Measurements from ENCODE around the gene SIN3B. TPM values are rescaled to one million over a fixed set of nuclear protein-coding genes. Genes with fewer than 3 reads are reported as not detected.

Gene SIN3B
- total RNA-seq, 1 donor from 2014 or later, result 73.1 TPM

DNA sequence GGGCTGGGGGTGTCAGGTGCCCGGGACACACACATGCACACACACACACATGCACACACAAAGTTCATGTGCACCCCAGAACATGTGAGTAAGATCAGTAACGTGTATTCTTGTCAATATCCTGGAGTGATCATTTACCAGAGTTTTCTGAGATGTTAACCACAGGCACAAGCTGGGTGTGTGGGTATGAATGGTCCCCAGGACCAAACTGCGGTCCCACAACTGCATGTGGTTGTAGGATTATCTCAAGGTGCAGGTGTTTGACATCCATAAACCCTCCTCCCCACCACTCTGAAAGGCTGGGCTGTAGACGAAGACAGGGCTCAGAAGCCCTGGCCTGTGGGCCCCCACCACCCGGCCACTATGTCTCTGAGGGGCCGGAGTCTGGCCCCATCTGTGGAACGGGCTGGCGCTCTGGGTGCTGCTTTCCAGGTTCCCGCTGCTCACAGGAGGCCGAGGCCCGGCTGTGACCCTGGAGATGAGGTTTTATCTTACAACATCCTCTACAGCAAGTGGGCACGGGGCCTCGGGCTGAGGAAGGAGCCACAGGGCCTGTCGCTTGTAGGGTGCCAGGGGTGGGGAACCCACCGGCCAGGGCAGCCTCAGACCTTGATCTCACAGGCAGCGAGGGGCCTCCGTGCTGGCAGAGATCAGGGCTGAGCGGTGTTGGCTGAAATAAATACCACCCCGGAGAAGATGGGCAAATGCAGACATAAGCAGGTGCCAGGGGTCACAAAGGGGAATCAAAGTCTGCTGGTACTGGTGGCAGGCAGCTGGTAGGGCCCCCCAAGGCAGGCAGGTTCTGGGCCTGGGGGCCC, 63.9 kb downstream of the SIN3B start:
- Mint-ChIP-seq H3K9me3 (no peaks in the 10 kb centered on the region), H3K27ac (peak overlapping the region; percentile 85), H3K4me1 (peaks cover 62% of the 10 kb centered on the region), H3K4me3 (peak overlapping the region; percentile 32), H3K36me3 (ENCODE audit: low read depth) (no peaks in the 10 kb centered on the region), H3K27me3 (peaks cover 2% of the 10 kb centered on the region)
- DNase-seq (no peak), ATAC-seq (ENCODE audit: low read depth) (no peak)
- intact Hi-C loops (cut with micrococcal nuclease), result loop anchor here (10.0 kb wide), 3 partner anchors 268 to 412 kb away; partner anchors contain the start of genes ABHD8, DDA1, MED26 and MRPL34
- ChIA-PET POLR2A (interaction anchor here (0.6 to 0.8 kb wide), 2 partner anchors 59 to 318 kb away, joined by 4 read pairs; no protein-coding TSS in a partner anchor), CTCF (no interaction called here)
- TF ChIP-seq CTCF (IDR thresholded peaks at IDR 0.05), result no peak

- ATAC-seq (ENCODE audit: low read depth) (peak; percentile 18), DNase-seq (peak; percentile 45)
- no peaks in the 10 kb centered on the region for H3K27me3 Mint-ChIP-seq
- H3K4me1 Mint-ChIP-seq, result peaks cover 64% of the 10 kb centered on the region
- intact Hi-C loops (cut with micrococcal nuclease), result loop anchor here (10.0 kb wide), 3 partner anchors 269 to 411 kb away; partner anchors contain the start of genes ABHD8, DDA1, MED26 and MRPL34
- peak overlapping the region; percentile 85 for H3K27ac Mint-ChIP-seq
- no peaks in the 10 kb centered on the region for H3K36me3 Mint-ChIP-seq (ENCODE audit: low read depth)
- peak overlapping the region; percentile 32 for H3K4me3 Mint-ChIP-seq
- ChIA-PET CTCF (no interaction called here), POLR2A (interaction anchor here (0.8 kb wide), 1 partner anchor 59 kb away, joined by 4 read pairs; no protein-coding TSS in a partner anchor)
- TF ChIP-seq CTCF (IDR thresholded peaks at IDR 0.05), result no peak
- H3K9me3 Mint-ChIP-seq, result no peaks in the 10 kb centered on the region
Measured at GRCh38 chr19:16893686-16893989, 64.4 kb downstream of the SIN3B start.

DNA sequence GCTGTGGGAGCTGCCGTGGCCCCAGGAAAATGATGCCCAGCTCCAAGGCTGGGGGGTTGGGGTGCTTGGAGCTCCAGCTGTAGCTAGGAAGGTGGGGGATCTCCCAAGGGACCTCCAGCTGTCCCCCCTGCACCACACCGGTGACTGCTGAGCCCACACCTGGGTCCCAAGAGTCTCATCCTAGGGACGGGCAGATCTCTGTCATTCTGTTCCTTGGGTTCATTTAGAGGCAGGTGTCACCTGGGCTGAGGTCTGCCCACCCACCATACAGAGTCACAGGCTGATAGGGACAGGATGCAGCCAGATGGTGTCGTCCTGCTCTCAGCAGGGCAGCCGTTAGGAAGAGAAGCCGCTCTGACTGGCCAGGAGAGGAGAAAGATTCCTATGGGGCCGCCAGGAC, 64.9 kb downstream of the SIN3B start:
- Mint-ChIP-seq H3K27ac (peak overlapping the region; percentile 85), H3K36me3 (ENCODE audit: low read depth) (no peaks in the 10 kb centered on the region), H3K4me3 (no peak overlapping the region), H3K27me3 (no peaks in the 10 kb centered on the region), H3K9me3 (no peaks in the 10 kb centered on the region), H3K4me1 (peaks cover 61% of the 10 kb centered on the region)
- no peak for TF ChIP-seq CTCF (IDR thresholded peaks at IDR 0.05)
- no peak for DNase-seq
- intact Hi-C loops (cut with micrococcal nuclease), result loop anchor here (10.0 kb wide), 3 partner anchors 269 to 411 kb away; partner anchors contain the start of genes ABHD8, DDA1, MED26 and MRPL34
- POLR2A ChIA-PET, result interaction anchor here (0.6 to 0.8 kb wide), 2 partner anchors 60 to 527 kb away, joined by 4 to 6 read pairs; no protein-coding TSS in a partner anchor
- ATAC-seq (ENCODE audit: low read depth), result no peak
- CTCF ChIA-PET, result no interaction called here

DNA sequence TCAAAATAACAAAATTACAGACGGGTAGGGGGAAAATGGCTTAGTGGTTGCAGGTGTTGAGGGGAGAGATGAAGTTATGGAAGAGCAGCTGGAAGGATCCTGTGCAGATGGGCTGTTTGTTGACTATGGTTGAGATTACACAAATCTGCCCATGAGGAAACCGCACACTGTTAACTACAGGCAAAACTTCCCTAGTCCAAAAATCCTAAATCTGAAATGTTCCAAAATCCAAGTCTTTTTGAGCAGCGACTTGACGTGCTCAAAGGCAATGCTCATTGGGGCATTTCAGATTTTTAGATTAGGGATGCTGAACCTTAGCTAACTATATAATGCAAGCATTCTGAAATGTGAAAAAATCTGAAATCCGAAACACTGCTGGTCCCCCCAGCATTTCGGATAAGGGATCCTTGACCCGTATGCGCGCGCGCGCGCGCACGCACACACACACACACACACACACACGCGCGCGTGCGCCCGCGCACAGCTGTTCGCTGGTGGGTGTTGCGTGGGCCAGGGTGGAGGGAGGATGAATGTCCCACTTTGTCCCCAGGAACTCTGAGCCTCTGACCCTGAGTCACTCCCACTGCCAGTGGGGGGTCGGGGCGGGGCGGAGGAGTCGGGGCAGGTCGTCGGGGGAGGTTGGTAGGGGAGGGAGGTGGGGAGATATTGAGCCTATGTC, 66.4 kb downstream of the SIN3B start:
- ATAC-seq (ENCODE audit: low read depth), result no peak
- POLR2A ChIA-PET, result interaction anchor here (0.6 to 0.7 kb wide), 3 partner anchors 234 to 595 kb away, joined by 4 to 9 read pairs (median 5); no protein-coding TSS in a partner anchor

More for the DNA sequence above, 66.4 kb downstream of the SIN3B start:
- no peaks in the 10 kb centered on the region for H3K36me3 Mint-ChIP-seq (ENCODE audit: low read depth)
- intact Hi-C loops (cut with micrococcal nuclease), result loop anchor here (2.0 to 10.0 kb wide), 7 partner anchors 67 to 409 kb away; partner anchors contain the start of genes ABHD8, DDA1, MED26 and MRPL34
- TF ChIP-seq CTCF (IDR thresholded peaks at IDR 0.05), result no peak
- peaks cover 59% of the 10 kb centered on the region for H3K4me1 Mint-ChIP-seq
- CTCF ChIA-PET, result no interaction called here
- H3K27me3 Mint-ChIP-seq, result no peaks in the 10 kb centered on the region
- no peak for DNase-seq
- H3K4me3 Mint-ChIP-seq, result peak overlapping the region; percentile 52
- no peaks in the 10 kb centered on the region for H3K9me3 Mint-ChIP-seq
- H3K27ac Mint-ChIP-seq, result no peak overlapping the region
